ENCODE measurements around the gene SARS1.

Gene SARS1

GRCh38 chr1:109197158-109198042 is 16.3 kb upstream of the SARS1 start:
- Histone ChIP-seq H3K4me3 (ENCODE audit: low read length) (no peak overlapping the region), H3K4me1 (ENCODE audit: insufficient read depth, low read length) (no peaks in the 10 kb centered on the region; the same call in 1 of the 2 replicates), H3K36me3 (ENCODE audit: insufficient read depth, low read depth, low read length) (no peaks in the 10 kb centered on the region), H3K9ac (ENCODE audit: low read depth, low read length) (no peak overlapping the region), H3K27me3 (ENCODE audit: insufficient read depth, low read length) (no peaks in the 10 kb centered on the region), H3K9me3 (ENCODE audit: insufficient read depth, low read depth, low read length) (no peaks in the 10 kb centered on the region), H3K27ac (ENCODE audit: low read length) (no peak overlapping the region)

- Histone ChIP-seq H3K9ac (ENCODE audit: low read depth, low read length) (no peak overlapping the region), H3K4me1 (ENCODE audit: insufficient read depth, low read length) (no peaks in the 10 kb centered on the region; the same call in 1 of the 2 replicates), H3K27me3 (ENCODE audit: insufficient read depth, low read length) (no peaks in the 10 kb centered on the region), H3K36me3 (ENCODE audit: insufficient read depth, low read depth, low read length) (no peaks in the 10 kb centered on the region), H3K9me3 (ENCODE audit: insufficient read depth, low read depth, low read length) (no peaks in the 10 kb centered on the region), H3K27ac (ENCODE audit: low read length) (no peak overlapping the region), H3K4me3 (ENCODE audit: low read length) (no peak overlapping the region)
Measured at GRCh38 chr1:109198043-109198695, 15.5 kb upstream of the SARS1 start.

- H3K4me1 ChIP-seq (ENCODE audit: insufficient read depth, low read length) = no peaks in the 10 kb centered on the region; the same call in 1 of the 2 replicates
- H3K27ac ChIP-seq (ENCODE audit: low read length) = no peak overlapping the region
- no peaks in the 10 kb centered on the region for H3K9me3 ChIP-seq (ENCODE audit: insufficient read depth, low read depth, low read length)
- no peak overlapping the region for H3K9ac ChIP-seq (ENCODE audit: low read depth, low read length)
- no peak overlapping the region for H3K4me3 ChIP-seq (ENCODE audit: low read length)
- no peaks in the 10 kb centered on the region for H3K27me3 ChIP-seq (ENCODE audit: insufficient read depth, low read length)
- H3K36me3 ChIP-seq (ENCODE audit: insufficient read depth, low read depth, low read length) = no peaks in the 10 kb centered on the region
Measured at GRCh38 chr1:109198745-109199144, 15.0 kb upstream of the SARS1 start.

- H3K36me3 ChIP-seq (ENCODE audit: insufficient read depth, low read depth, low read length) = no peaks in the 10 kb centered on the region
- H3K27me3 ChIP-seq (ENCODE audit: insufficient read depth, low read length) = no peaks in the 10 kb centered on the region
- H3K4me3 ChIP-seq (ENCODE audit: low read length) = no peak overlapping the region
- no peaks in the 10 kb centered on the region; the same call in 1 of the 2 replicates for H3K4me1 ChIP-seq (ENCODE audit: insufficient read depth, low read length)
- no peaks in the 10 kb centered on the region for H3K9me3 ChIP-seq (ENCODE audit: insufficient read depth, low read depth, low read length)
- no peak overlapping the region for H3K9ac ChIP-seq (ENCODE audit: low read depth, low read length)
- no peak overlapping the region for H3K27ac ChIP-seq (ENCODE audit: low read length)
Measured at GRCh38 chr1:109199710-109200109, 14.0 kb upstream of the SARS1 start.

GRCh38 chr1:109201123-109201703 is 12.5 kb upstream of the SARS1 start:
- no peak overlapping the region for H3K4me3 ChIP-seq (ENCODE audit: low read length)
- no peak overlapping the region for H3K9ac ChIP-seq (ENCODE audit: low read depth, low read length)
- no peak overlapping the region for H3K27ac ChIP-seq (ENCODE audit: low read length)
- H3K27me3 ChIP-seq (ENCODE audit: insufficient read depth, low read length) = no peaks in the 10 kb centered on the region
- no peaks in the 10 kb centered on the region for H3K9me3 ChIP-seq (ENCODE audit: insufficient read depth, low read depth, low read length)
- no peaks in the 10 kb centered on the region; the same call in 1 of the 2 replicates for H3K4me1 ChIP-seq (ENCODE audit: insufficient read depth, low read length)
- H3K36me3 ChIP-seq (ENCODE audit: insufficient read depth, low read depth, low read length) = no peaks in the 10 kb centered on the region

GRCh38 chr1:109204484-109204883 is 9.2 kb upstream of the SARS1 start:
- H3K27me3 ChIP-seq (ENCODE audit: insufficient read depth, low read length) = no peaks in the 10 kb centered on the region
- no peak overlapping the region for H3K9ac ChIP-seq (ENCODE audit: low read depth, low read length)
- H3K4me1 ChIP-seq (ENCODE audit: insufficient read depth, low read length) = no peaks in the 10 kb centered on the region
- no peaks in the 10 kb centered on the region for H3K9me3 ChIP-seq (ENCODE audit: insufficient read depth, low read depth, low read length)
- H3K4me3 ChIP-seq (ENCODE audit: low read length) = no peak overlapping the region
- H3K27ac ChIP-seq (ENCODE audit: low read length) = no peak overlapping the region
- no peaks in the 10 kb centered on the region for H3K36me3 ChIP-seq (ENCODE audit: insufficient read depth, low read depth, low read length)

GRCh38 chr1:109206339-109206738 is 7.4 kb upstream of the SARS1 start:
- Histone ChIP-seq H3K4me3 (ENCODE audit: low read length) (no peak overlapping the region), H3K9ac (ENCODE audit: low read depth, low read length) (no peak overlapping the region), H3K9me3 (ENCODE audit: insufficient read depth, low read depth, low read length) (no peaks in the 10 kb centered on the region), H3K36me3 (ENCODE audit: insufficient read depth, low read depth, low read length) (no peaks in the 10 kb centered on the region), H3K27me3 (ENCODE audit: insufficient read depth, low read length) (no peaks in the 10 kb centered on the region), H3K4me1 (ENCODE audit: insufficient read depth, low read length) (no peaks in the 10 kb centered on the region), H3K27ac (ENCODE audit: low read length) (no peak overlapping the region)

- Histone ChIP-seq H3K4me1 (ENCODE audit: insufficient read depth, low read length) (no peaks in the 10 kb centered on the region), H3K9ac (ENCODE audit: low read depth, low read length) (no peak overlapping the region), H3K27ac (ENCODE audit: low read length) (no peak overlapping the region), H3K4me3 (ENCODE audit: low read length) (no peak overlapping the region), H3K27me3 (ENCODE audit: insufficient read depth, low read length) (no peaks in the 10 kb centered on the region), H3K9me3 (ENCODE audit: insufficient read depth, low read depth, low read length) (no peaks in the 10 kb centered on the region), H3K36me3 (ENCODE audit: insufficient read depth, low read depth, low read length) (no peaks in the 10 kb centered on the region)
Measured at GRCh38 chr1:109207467-109208103, 6.1 kb upstream of the SARS1 start.

GRCh38 chr1:109208394-109208793 is 5.3 kb upstream of the SARS1 start:
- Histone ChIP-seq H3K27me3 (ENCODE audit: insufficient read depth, low read length) (no peaks in the 10 kb centered on the region), H3K4me3 (ENCODE audit: low read length) (no peak overlapping the region), H3K27ac (ENCODE audit: low read length) (no peak overlapping the region), H3K9ac (ENCODE audit: low read depth, low read length) (no peak overlapping the region), H3K9me3 (ENCODE audit: insufficient read depth, low read depth, low read length) (no peaks in the 10 kb centered on the region), H3K36me3 (ENCODE audit: insufficient read depth, low read depth, low read length) (no peaks in the 10 kb centered on the region), H3K4me1 (ENCODE audit: insufficient read depth, low read length) (peaks cover 2% of the 10 kb centered on the region; the same call in 1 of the 2 replicates)

- no peaks in the 10 kb centered on the region for H3K27me3 ChIP-seq (ENCODE audit: insufficient read depth, low read length)
- H3K9me3 ChIP-seq (ENCODE audit: insufficient read depth, low read depth, low read length) = no peaks in the 10 kb centered on the region
- peaks cover 4% of the 10 kb centered on the region; the same call in 1 of the 2 replicates for H3K4me1 ChIP-seq (ENCODE audit: insufficient read depth, low read length)
- no peak overlapping the region for H3K4me3 ChIP-seq (ENCODE audit: low read length)
- no peak overlapping the region for H3K27ac ChIP-seq (ENCODE audit: low read length)
- no peaks in the 10 kb centered on the region for H3K36me3 ChIP-seq (ENCODE audit: insufficient read depth, low read depth, low read length)
- H3K9ac ChIP-seq (ENCODE audit: low read depth, low read length) = no peak overlapping the region
Measured at GRCh38 chr1:109208836-109209463, 4.8 kb upstream of the SARS1 start.

GRCh38 chr1:109210058-109210457 is 3.7 kb upstream of the SARS1 start:
- Histone ChIP-seq H3K4me3 (ENCODE audit: low read length) (no peak overlapping the region), H3K9me3 (ENCODE audit: insufficient read depth, low read depth, low read length) (no peaks in the 10 kb centered on the region), H3K36me3 (ENCODE audit: insufficient read depth, low read depth, low read length) (no peaks in the 10 kb centered on the region), H3K4me1 (ENCODE audit: insufficient read depth, low read length) (peaks cover 6% of the 10 kb centered on the region; the same call in 1 of the 2 replicates), H3K9ac (ENCODE audit: low read depth, low read length) (no peak overlapping the region), H3K27ac (ENCODE audit: low read length) (no peak overlapping the region), H3K27me3 (ENCODE audit: insufficient read depth, low read length) (no peaks in the 10 kb centered on the region)
